ENCODE results near the gene TYSND1. TPM values are rescaled to one million over a fixed set of nuclear protein-coding genes. Genes with fewer than 3 reads are reported as not detected.

TYSND1 gene
- total and polyA plus RNA-seq, 8 donors = 1.2 to 79.4 (median 5.1) TPM

GRCh38 chr10:70139151-70139996 lies 7.1 kb downstream of the TYSND1 start:
- peak overlapping the region in 2 of 5 donors; percentile 48 to 62 for H3K27ac ChIP-seq
- DNase-seq = peak in 1 of 2 donors; percentile 22
- no peaks in the 10 kb centered on the region for H3K27me3 ChIP-seq
- TF ChIP-seq POLR2A (IDR thresholded peaks at IDR 0.05) (no peak), POLR2AphosphoS5 (IDR thresholded peaks at IDR 0.05) (no peak), EP300 (IDR thresholded peaks at IDR 0.05) (no peak), CTCF (IDR thresholded peaks at IDR 0.05) (no peak)
- 93 to 95% (median 95%) methylated on average over 11 of the region's 11 CpGs for WGBS, 5 donors
- H3K4me3 ChIP-seq = no peak overlapping the region
- intact Hi-C loops (cut with DNase I; ENCODE audit: low total_unique reads) = no loop called here
- peaks cover 6 to 27% (median 12%) of the 10 kb centered on the region in 4 donors for H3K36me3 ChIP-seq
- no peaks in the 10 kb centered on the region for H3K9me3 ChIP-seq
- H3K4me1 ChIP-seq = peaks cover 0 to 15% (median 5%) of the 10 kb centered on the region in 4 donors

GRCh38 chr10:70137927-70138883 lies 8.3 kb downstream of the TYSND1 start:
- Histone ChIP-seq H3K27me3 (no peaks in the 10 kb centered on the region), H3K9me3 (no peaks in the 10 kb centered on the region), H3K4me1 (peaks cover 0 to 14% (median 5%) of the 10 kb centered on the region in 4 donors), H3K27ac (peak overlapping the region in 4 of 5 donors; percentile 35 to 62 (median 51)), H3K36me3 (peaks cover 6 to 27% (median 12%) of the 10 kb centered on the region in 4 donors), H3K4me3 (no peak overlapping the region)
- peak; percentile 25 to 30 for DNase-seq
- WGBS, 5 donors = 62 to 79% (median 69%) methylated on average over 14 of the region's 14 CpGs
- TF ChIP-seq EP300 (IDR thresholded peaks at IDR 0.05) (no peak), POLR2A (IDR thresholded peaks at IDR 0.05) (no peak), POLR2AphosphoS5 (IDR thresholded peaks at IDR 0.05) (no peak), CTCF (IDR thresholded peaks at IDR 0.05) (no peak)
- intact Hi-C loops (cut with DNase I; ENCODE audit: low total_unique reads) = no loop called here

- Histone ChIP-seq H3K4me3 (no peak overlapping the region), H3K4me1 (peaks cover 0 to 18% (median 13%) of the 10 kb centered on the region in 4 donors), H3K9me3 (no peaks in the 10 kb centered on the region), H3K27ac (peak overlapping the region in 1 of 5 donors; percentile 62), H3K36me3 (peaks cover 6 to 22% (median 12%) of the 10 kb centered on the region in 4 donors), H3K27me3 (no peaks in the 10 kb centered on the region)
- TF ChIP-seq EP300 (IDR thresholded peaks at IDR 0.05) = no peak
- no peak for TF ChIP-seq CTCF (IDR thresholded peaks at IDR 0.05)
- no peak for TF ChIP-seq POLR2AphosphoS5 (IDR thresholded peaks at IDR 0.05)
- TF ChIP-seq POLR2A (IDR thresholded peaks at IDR 0.05) = no peak
- WGBS, 5 donors = 68 to 80% (median 74%) methylated on average over 9 of the region's 9 CpGs
- peak in 1 of 2 donors; percentile 16 for DNase-seq
- intact Hi-C loops (cut with DNase I; ENCODE audit: low total_unique reads) = no loop called here
Measured at GRCh38 chr10:70137135-70137534, 9.4 kb downstream of the TYSND1 start.

DNA sequence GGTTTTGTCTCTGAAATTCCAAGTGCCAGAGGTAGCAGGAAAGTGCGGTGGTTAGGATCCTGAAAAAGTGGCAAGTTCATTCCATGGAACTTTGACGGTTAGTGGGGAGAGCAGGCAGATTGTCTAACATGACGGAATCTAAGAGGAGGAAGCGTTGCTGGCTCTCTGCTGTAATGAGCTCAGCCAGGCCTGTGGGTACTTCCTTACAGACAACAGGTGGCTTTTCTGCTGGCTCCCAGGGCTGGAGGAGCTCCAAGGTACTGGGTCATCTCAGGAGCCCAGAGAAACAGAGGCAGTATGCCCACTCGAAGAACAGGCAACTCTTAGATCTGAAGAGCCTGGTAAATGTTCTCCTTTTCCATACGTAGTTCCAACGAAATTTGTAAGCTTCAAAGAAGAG lies 10.8 kb downstream of the TYSND1 start:
- Histone ChIP-seq H3K27ac (no peak overlapping the region), H3K4me1 (peaks cover 9 to 33% (median 26%) of the 10 kb centered on the region in 4 donors), H3K27me3 (no peaks in the 10 kb centered on the region), H3K36me3 (peaks cover 6 to 22% (median 12%) of the 10 kb centered on the region in 4 donors), H3K9me3 (no peaks in the 10 kb centered on the region), H3K4me3 (no peak overlapping the region)
- 76 to 91% (median 77%) methylated on average over 7 of the region's 7 CpGs for WGBS, 5 donors
- TF ChIP-seq EP300 (IDR thresholded peaks at IDR 0.05) (no peak), CTCF (IDR thresholded peaks at IDR 0.05) (no peak), POLR2A (IDR thresholded peaks at IDR 0.05) (no peak), POLR2AphosphoS5 (IDR thresholded peaks at IDR 0.05) (no peak)
- DNase-seq = peak in 1 of 2 donors; percentile 20
- intact Hi-C loops (cut with DNase I; ENCODE audit: low total_unique reads) = no loop called here
